Measurements from ENCODE around the gene LCMT1. TPM values are rescaled to one million over a fixed set of nuclear protein-coding genes. Genes with fewer than 3 reads are reported as not detected.

LCMT1 gene
- total and polyA plus RNA-seq, 9 of the 15 experiments (the other 6 are each of a cell fraction or from before 2014, with no cell fraction given), result 20.0 to 42.8 (median 32.3) TPM

GRCh38 chr16:25106567-25107465 lies 4.7 kb upstream of the LCMT1 start (continued):
- TF ChIP-seq SNIP1 (IDR thresholded peaks at IDR 0.05; ENCODE audit: low read depth) (peak; percentile 95), NR2C1 (IDR thresholded peaks at IDR 0.05) (peak; percentile 95), NR2C1 (tag; IDR thresholded peaks at IDR 0.05) (peak; percentile 97), SAFB (IDR thresholded peaks at IDR 0.05; ENCODE audit: borderline replicate concordance, low read depth, low read length) (no peak), FUS (optimal IDR thresholded peaks at IDR 0.05; ENCODE audit: low read depth, low read length) (no peak), NCOR1 (IDR thresholded peaks at IDR 0.05) (peak; percentile 38), CREB1 (IDR thresholded peaks at IDR 0.05) (peak; percentile 95), CREB1 (CRISPR knock-in tag; IDR thresholded peaks at IDR 0.05) (peak; percentile 98), KDM2B (CRISPR knock-in tag; IDR thresholded peaks at IDR 0.05) (peak; percentile 98), RNF2 (IDR thresholded peaks at IDR 0.05) (peak; percentile 71; the same call in 1 of the 2 replicates), MTA1 (IDR thresholded peaks at IDR 0.05; ENCODE audit: borderline replicate concordance) (peak; percentile 97), HLTF (IDR thresholded peaks at IDR 0.05) (no peak), CC2D1A (IDR thresholded peaks at IDR 0.05) (no peak), ZNF354B (CRISPR knock-in tag; IDR thresholded peaks at IDR 0.05) (no peak), ZNF668 (CRISPR knock-in tag; IDR thresholded peaks at IDR 0.05) (0 out of 2 replicates have a peak, but pooled peaks have one; percentile 49), CBX3 (IDR thresholded peaks at IDR 0.05; ENCODE audit: borderline replicate concordance in 1 of 2, low read length in 2 of 2) (peak in 1 of 2 experiments; percentile 20; a peak in 1 of 3 replicates), ZBTB1 (CRISPR knock-in tag; IDR thresholded peaks at IDR 0.05; ENCODE audit: borderline replicate concordance, low read depth) (no peak), HMGXB4 (CRISPR knock-in tag; IDR thresholded peaks at IDR 0.05) (peak; percentile 42; the same call in 1 of the 2 replicates), ZNF384 (IDR thresholded peaks at IDR 0.05; ENCODE audit: low read depth, low read length) (no peak), ZNF12 (CRISPR knock-in tag; IDR thresholded peaks at IDR 0.05) (no peak), ARID2 (IDR thresholded peaks at IDR 0.05) (0 out of 2 replicates have a peak, but pooled peaks have one; percentile 16), MYBL2 (IDR thresholded peaks at IDR 0.05; ENCODE audit: low read depth) (no peak), MYBL2 (CRISPR knock-in tag; IDR thresholded peaks at IDR 0.05; ENCODE audit: borderline replicate concordance) (no peak), ZNF253 (CRISPR knock-in tag; conservative IDR thresholded peaks at IDR 0.05) (no peak), ZC3H11A (IDR thresholded peaks at IDR 0.05; ENCODE audit: low read depth, low read length) (no peak), DMBX1 (CRISPR knock-in tag; IDR thresholded peaks at IDR 0.05; ENCODE audit: borderline replicate concordance) (0 out of 2 replicates have a peak, but pooled peaks have one; percentile 21), PHF21A (IDR thresholded peaks at IDR 0.05; ENCODE audit: borderline replicate concordance, low read depth) (no peak)
- TF ChIP-seq, protein P1, sequence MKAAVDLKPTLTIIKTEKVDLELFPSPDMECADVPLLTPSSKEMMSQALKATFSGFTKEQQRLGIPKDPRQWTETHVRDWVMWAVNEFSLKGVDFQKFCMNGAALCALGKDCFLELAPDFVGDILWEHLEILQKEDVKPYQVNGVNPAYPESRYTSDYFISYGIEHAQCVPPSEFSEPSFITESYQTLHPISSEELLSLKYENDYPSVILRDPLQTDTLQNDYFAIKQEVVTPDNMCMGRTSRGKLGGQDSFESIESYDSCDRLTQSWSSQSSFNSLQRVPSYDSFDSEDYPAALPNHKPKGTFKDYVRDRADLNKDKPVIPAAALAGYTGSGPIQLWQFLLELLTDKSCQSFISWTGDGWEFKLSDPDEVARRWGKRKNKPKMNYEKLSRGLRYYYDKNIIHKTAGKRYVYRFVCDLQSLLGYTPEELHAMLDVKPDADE (conservative IDR thresholded peaks at IDR 0.05; ENCODE audit: control insufficient read depth, low read depth, low read length), result peak; percentile 23; the same call in 1 of the 2 replicates
- TF ChIP-seq, protein P2, sequence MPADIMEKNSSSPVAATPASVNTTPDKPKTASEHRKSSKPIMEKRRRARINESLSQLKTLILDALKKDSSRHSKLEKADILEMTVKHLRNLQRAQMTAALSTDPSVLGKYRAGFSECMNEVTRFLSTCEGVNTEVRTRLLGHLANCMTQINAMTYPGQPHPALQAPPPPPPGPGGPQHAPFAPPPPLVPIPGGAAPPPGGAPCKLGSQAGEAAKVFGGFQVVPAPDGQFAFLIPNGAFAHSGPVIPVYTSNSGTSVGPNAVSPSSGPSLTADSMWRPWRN (IDR thresholded peaks at IDR 0.05; ENCODE audit: low read depth), result no peak

Measured in K562 (cell line).